Mesenchymal stem cell (in vitro differentiated cells and primary cell): ENCODE results near the gene FMOD.

ENCODE experiments used
- DNase-seq: peaks from one replicate; pipeline ENCODE4 v3.0.0-alpha.2; 2013
- H2AFZ ChIP-seq: one replicate; pipeline ENCODE4 v1.6.1; 2013; ENCODE audit warnings: low read depth, mild to moderate bottlenecking, control low read depth, inconsistent platforms, low read length, moderate library complexity
- H2AK5ac ChIP-seq: 2 replicates; pipeline ENCODE4 v1.6.1; 2013; ENCODE audit warnings: low read length, moderate library complexity, mild to moderate bottlenecking, inconsistent platforms; ENCODE audit not compliant: severe bottlenecking
- H2BK120ac ChIP-seq: one replicate; pipeline ENCODE4 v1.6.1; 2013; ENCODE audit warnings: low read depth, mild to moderate bottlenecking, inconsistent platforms, low read length, moderate library complexity
- H2BK12ac ChIP-seq, 2 experiments: one replicate each; pipeline ENCODE4 v1.6.1; 2013; ENCODE audit warnings: inconsistent platforms in 2 of 2, low read length in 2 of 2, mild to moderate bottlenecking in 2 of 2, moderate library complexity in 2 of 2, control low read depth in 1 of 2
- H2BK15ac ChIP-seq: one replicate; pipeline ENCODE4 v1.6.1; 2013; ENCODE audit warnings: mild to moderate bottlenecking, low read depth, inconsistent platforms; ENCODE audit not compliant: poor library complexity, severe bottlenecking
- H2BK5ac ChIP-seq: 2 replicates; pipeline ENCODE4 v1.6.1; 2013; ENCODE audit warnings: low read depth, mild to moderate bottlenecking, low read length, control low read depth, inconsistent platforms; ENCODE audit not compliant: poor library complexity, severe bottlenecking
- H3K14ac ChIP-seq, 2 experiments: one replicate each; pipeline ENCODE4 v1.6.1; 2013; ENCODE audit warnings: inconsistent platforms in 2 of 2, low read length in 2 of 2, control low read depth in 1 of 2, mild to moderate bottlenecking in 1 of 2, moderate library complexity in 1 of 2
- H3K18ac ChIP-seq, 2 experiments: one replicate each; pipeline ENCODE4 v1.6.1; 2013; ENCODE audit warnings: inconsistent platforms in 2 of 2, low read length in 2 of 2, control low read depth in 1 of 2, low read depth in 1 of 2, mild to moderate bottlenecking in 1 of 2
- H3K23ac ChIP-seq, 2 experiments: one replicate each; pipeline ENCODE4 v1.6.1; 2013; ENCODE audit warnings: inconsistent platforms in 2 of 2, low read length in 2 of 2, mild to moderate bottlenecking in 2 of 2, moderate library complexity in 2 of 2, control low read depth in 1 of 2
- H3K27ac ChIP-seq: 2 replicates; pipeline ENCODE4 v1.5.1; 2013; ENCODE audit warnings: mild to moderate bottlenecking, moderate library complexity, low read length, control low read depth, inconsistent platforms; ENCODE audit not compliant: poor library complexity, severe bottlenecking
- H3K27me3 ChIP-seq, 2 experiments: 2 replicates each; pipeline versions ENCODE4 v1.6.1 to v1.7.0; 2013; ENCODE audit warnings: low read length in 2 of 2, mild to moderate bottlenecking in 2 of 2, moderate library complexity in 2 of 2, control low read depth in 1 of 2, inconsistent platforms in 1 of 2; ENCODE audit not compliant: control insufficient read depth in 1 of 2, insufficient read depth in 1 of 2
- H3K36me3 ChIP-seq, 2 experiments: 2 replicates each; pipeline versions ENCODE4 v1.6.1 to v1.7.0; 2013; ENCODE audit warnings: low read length in 2 of 2, control low read depth in 1 of 2, inconsistent platforms in 1 of 2, low read depth in 1 of 2, mild to moderate bottlenecking in 1 of 2; ENCODE audit not compliant: insufficient read depth in 2 of 2, control insufficient read depth in 1 of 2
- H3K4ac ChIP-seq, 2 experiments: one replicate each; pipeline ENCODE4 v1.6.1; 2013; ENCODE audit warnings: inconsistent platforms in 2 of 2, low read length in 2 of 2, mild to moderate bottlenecking in 2 of 2, moderate library complexity in 2 of 2, control low read depth in 1 of 2, low read depth in 1 of 2
- H3K4me1 ChIP-seq: 2 replicates; pipeline ENCODE4 v1.6.1; 2013; ENCODE audit warnings: low read depth, low read length, control low read depth; ENCODE audit not compliant: control insufficient read depth, insufficient read depth
- H3K4me2 ChIP-seq: 2 replicates; pipeline ENCODE4 v1.6.1; 2013; ENCODE audit warnings: low read length, mild to moderate bottlenecking, inconsistent platforms; ENCODE audit not compliant: poor library complexity, severe bottlenecking
- H3K4me3 ChIP-seq, 2 experiments: 2 replicates each; pipeline versions ENCODE4 v1.5.1 to v1.7.0; 2013; ENCODE audit warnings: low read length in 2 of 2, mild to moderate bottlenecking in 2 of 2, control low read depth in 1 of 2, low read depth in 1 of 2; ENCODE audit not compliant: insufficient read depth in 1 of 2
- H3K79me1 ChIP-seq: replicated peaks from 2 replicates; pipeline ENCODE4 v1.6.1; 2013; ENCODE audit warnings: mild to moderate bottlenecking, control low read depth, low read length, inconsistent platforms; ENCODE audit not compliant: poor library complexity, severe bottlenecking
- H3K9ac ChIP-seq: 2 replicates; pipeline ENCODE4 v1.7.0; 2013; ENCODE audit warnings: mild to moderate bottlenecking, low read length, moderate library complexity
- H3K9me3 ChIP-seq: 2 replicates; pipeline ENCODE4 v1.7.0; 2013; ENCODE audit warnings: mild to moderate bottlenecking, low read length; ENCODE audit not compliant: control insufficient read depth
- H4K8ac ChIP-seq: one replicate; pipeline ENCODE4 v1.6.1; 2013; ENCODE audit warnings: inconsistent platforms, mild to moderate bottlenecking, low read length, moderate library complexity
- H4K91ac ChIP-seq: one replicate; pipeline ENCODE4 v1.6.1; 2013; ENCODE audit warnings: mild to moderate bottlenecking, low read length, inconsistent platforms
- WGBS: methylation state at CpG from one replicate; pipeline ENCODE4 v1.1.7; 2013; ENCODE audit warnings: mixed read lengths; 5-methylcytosine and 5-hydroxymethylcytosine counted together

FMOD gene

GRCh38 chr1:203366476-203366875 lies 15.6 kb upstream of the FMOD start:
- no peak overlapping the region for H3K27ac ChIP-seq
- H3K23ac ChIP-seq = peak overlapping the region in 1 of 2 experiments; percentile 47
- DNase-seq = no peak
- no peaks in the 10 kb centered on the region for H3K79me1 ChIP-seq
- WGBS = 88% methylated on average over 3 of the region's 3 CpGs
- peaks cover 3 to 98% of the 10 kb centered on the region in 2 experiments for H3K27me3 ChIP-seq
- H2BK15ac ChIP-seq = no peak overlapping the region
- no peak overlapping the region for H4K91ac ChIP-seq
- no peak overlapping the region for H2BK5ac ChIP-seq
- no peaks in the 10 kb centered on the region for H3K4me1 ChIP-seq
- H2BK12ac ChIP-seq = peak overlapping the region; percentile 56 to 86
- H3K36me3 ChIP-seq = no peaks in the 10 kb centered on the region
- H4K8ac ChIP-seq = no peak overlapping the region
- no peak overlapping the region for H3K9ac ChIP-seq
- no peaks in the 10 kb centered on the region for H3K9me3 ChIP-seq
- H2AK5ac ChIP-seq = no peak overlapping the region
- H2BK120ac ChIP-seq = no peak overlapping the region
- no peak overlapping the region for H3K4me3 ChIP-seq
- H3K4me2 ChIP-seq = no peak overlapping the region
- H2AFZ ChIP-seq = no peak overlapping the region
- H3K18ac ChIP-seq = peak overlapping the region in 1 of 2 experiments; percentile 35
- peak overlapping the region in 1 of 2 experiments; percentile 12 for H3K4ac ChIP-seq
- H3K14ac ChIP-seq = peak overlapping the region in 1 of 2 experiments; percentile 76

- no peak overlapping the region for H3K23ac ChIP-seq
Observed at GRCh38 chr1:203364806-203365205, 13.9 kb upstream of the FMOD start.

GRCh38 chr1:203364094-203364801 lies 13.3 kb upstream of the FMOD start:
- no peaks in the 10 kb centered on the region for H3K9me3 ChIP-seq
- H2BK120ac ChIP-seq = no peak overlapping the region
- no peak overlapping the region for H2AFZ ChIP-seq
- no peak overlapping the region for H2BK15ac ChIP-seq
- peak overlapping the region in 1 of 2 experiments; percentile 48 for H3K23ac ChIP-seq
- H3K18ac ChIP-seq = peak overlapping the region; percentile 28 to 91
- peak overlapping the region in 1 of 2 experiments; percentile 62 for H3K14ac ChIP-seq
- H3K27ac ChIP-seq = no peak overlapping the region
- H3K4ac ChIP-seq = no peak overlapping the region
- H3K4me2 ChIP-seq = no peak overlapping the region
- H3K4me3 ChIP-seq = no peak overlapping the region
- DNase-seq = peak; percentile 68
- H2BK5ac ChIP-seq = no peak overlapping the region
- peak overlapping the region; percentile 89 for H4K8ac ChIP-seq
- no peaks in the 10 kb centered on the region for H3K4me1 ChIP-seq
- peaks cover 3 to 95% of the 10 kb centered on the region in 2 experiments for H3K27me3 ChIP-seq
- WGBS = 14% methylated on average over 13 of the region's 13 CpGs
- H4K91ac ChIP-seq = no peak overlapping the region
- no peaks in the 10 kb centered on the region for H3K79me1 ChIP-seq
- no peak overlapping the region for H2AK5ac ChIP-seq
- H3K9ac ChIP-seq = no peak overlapping the region
- peak overlapping the region in 1 of 2 experiments; percentile 54 for H2BK12ac ChIP-seq
- no peaks in the 10 kb centered on the region for H3K36me3 ChIP-seq

More at GRCh38 chr1:203364806-203365205, 13.9 kb upstream of the FMOD start:
- Histone ChIP-seq H3K79me1 (no peaks in the 10 kb centered on the region), H3K14ac (no peak overlapping the region), H4K91ac (no peak overlapping the region), H3K27ac (no peak overlapping the region), H3K27me3 (peaks cover 3 to 97% of the 10 kb centered on the region in 2 experiments), H2BK5ac (no peak overlapping the region), H3K4me2 (no peak overlapping the region), H3K4me1 (no peaks in the 10 kb centered on the region), H3K9me3 (no peaks in the 10 kb centered on the region), H2AK5ac (no peak overlapping the region), H2AFZ (no peak overlapping the region), H3K4ac (peak overlapping the region in 1 of 2 experiments; percentile 9), H2BK120ac (peak overlapping the region; percentile 6), H4K8ac (no peak overlapping the region), H3K18ac (peak overlapping the region in 1 of 2 experiments; percentile 8), H2BK15ac (no peak overlapping the region), H3K9ac (no peak overlapping the region), H3K36me3 (no peaks in the 10 kb centered on the region), H3K4me3 (no peak overlapping the region), H2BK12ac (peak overlapping the region in 1 of 2 experiments; percentile 75)
- no peak for DNase-seq
- 61% methylated on average over 3 of the region's 4 CpGs for WGBS

- DNase-seq = no peak
- H2AK5ac ChIP-seq = no peak overlapping the region
- no peaks in the 10 kb centered on the region for H3K9me3 ChIP-seq
- H3K79me1 ChIP-seq = no peaks in the 10 kb centered on the region
- H2BK5ac ChIP-seq = no peak overlapping the region
- H3K14ac ChIP-seq = peak overlapping the region in 1 of 2 experiments; percentile 96
- H2BK15ac ChIP-seq = no peak overlapping the region
- H3K4me1 ChIP-seq = no peaks in the 10 kb centered on the region
- no peak overlapping the region for H3K4me2 ChIP-seq
- no peak overlapping the region for H3K4me3 ChIP-seq
- H2AFZ ChIP-seq = no peak overlapping the region
- H3K27ac ChIP-seq = no peak overlapping the region
- peaks cover 3 to 90% of the 10 kb centered on the region in 2 experiments for H3K27me3 ChIP-seq
- H2BK12ac ChIP-seq = peak overlapping the region in 1 of 2 experiments; percentile 51
- no peak overlapping the region for H3K23ac ChIP-seq
- H3K36me3 ChIP-seq = no peaks in the 10 kb centered on the region
- H3K18ac ChIP-seq = peak overlapping the region; percentile 67 to 68
- H2BK120ac ChIP-seq = no peak overlapping the region
- H3K9ac ChIP-seq = peak overlapping the region; percentile 28
- no peak overlapping the region for H4K8ac ChIP-seq
- no peak overlapping the region for H4K91ac ChIP-seq
- no peak overlapping the region for H3K4ac ChIP-seq
Observed at GRCh38 chr1:203362720-203363025, 11.8 kb upstream of the FMOD start.
